H1 (cell line): Measurements from ENCODE around the gene BLOC1S1. TPM values are rescaled to one million over a fixed set of nuclear protein-coding genes. Genes with fewer than 3 reads are reported as not detected.

ENCODE experiments used
- BCL11A ChIP-seq, 2 experiments: IDR thresholded peaks; one replicate each; pipeline ENCODE4 v1.6.1; 2011; ENCODE audit warnings: low read depth in 2 of 2, low read length in 2 of 2, mild to moderate bottlenecking in 2 of 2
- EP300 ChIP-seq, 2 experiments: IDR thresholded peaks; 1 replicate in 1 of 2; 2 replicates in 1 of 2; pipeline ENCODE4 v1.6.1; 2011 to 2012; ENCODE audit warnings: low read depth in 2 of 2, low read length in 2 of 2, mild to moderate bottlenecking in 2 of 2, borderline replicate concordance in 1 of 2, inconsistent platforms in 1 of 2, moderate library complexity in 1 of 2
- GABPA ChIP-seq: IDR thresholded peaks from 2 replicates; pipeline ENCODE4 v1.6.1; 2011; ENCODE audit warnings: mild to moderate bottlenecking, low read length, moderate library complexity, borderline replicate concordance; ENCODE audit not compliant: insufficient read depth
- KDM1A ChIP-seq: fragments of 200-600, 300-600 bp; sonication (generic); IDR thresholded peaks from 2 replicates; pipeline ENCODE4 v1.7.1; 2016; ENCODE audit warnings: mild to moderate bottlenecking, low read length, borderline replicate concordance
- POLR2AphosphoS5 ChIP-seq: IDR thresholded peaks from 2 replicates; pipeline ENCODE4 v1.6.1; 2011; ENCODE audit warnings: low read depth, low read length
- RFX5 ChIP-seq: IDR thresholded peaks from 2 replicates; pipeline ENCODE4 v1.6.1; 2011; ENCODE audit warnings: low read depth, low read length, improper control_type of control experiment, borderline replicate concordance
- SP4 ChIP-seq: IDR thresholded peaks from 2 replicates; pipeline ENCODE4 v1.6.1; 2012; ENCODE audit warnings: low read length, inconsistent platforms
- TAF1 ChIP-seq: IDR thresholded peaks from 2 replicates; pipeline ENCODE4 v1.6.1; 2011; ENCODE audit warnings: mild to moderate bottlenecking, low read depth, low read length
- TAF7 ChIP-seq: optimal IDR thresholded peaks from 2 replicates; pipeline ENCODE3; 2011; ENCODE audit warnings: low read depth, mild to moderate bottlenecking, inconsistent platforms, low read length, moderate library complexity, borderline replicate concordance
- TBP ChIP-seq: IDR thresholded peaks from 2 replicates; pipeline ENCODE4 v1.6.1; 2011; ENCODE audit warnings: low read depth, low read length, improper control_type of control experiment
- polyA plus RNA-seq, 7 experiments: library from polyadenylated mRNA; depleted of rRNA in 3 of 7; stranded (reverse) in 5 of 7; unstranded in 2 of 7; fragments of >200 nt in 5 of 7; fragments of 200-250 nt in 2 of 7; gene quantifications; 1 replicate in 5 of 7; 2 replicates in 1 of 7; 4 replicates in 1 of 7; pipeline versions ENCODE4 v1.2.1 to v1.2.3, GENCODE V29; 2011 to 2013; ENCODE audit warnings: missing spikeins in 2 of 7, mixed read lengths in 2 of 7
- total RNA-seq: library from RNA; stranded (reverse); fragmentation: NEBNext Ultra II Directional; extraction: Animal tissue kit (Norgen Biotek cat#: 25700); gene quantifications from 2 replicates; pipeline ENCODE4 v1.2.1, GENCODE V29; 2021
- TF ChIP-seq, protein P1 (sequence below): fragments of 300-600 bp; sonication (generic); IDR thresholded peaks from 2 replicates; pipeline ENCODE4 v1.7.1; 2012; ENCODE audit warnings: low read length, moderate library complexity, mild to moderate bottlenecking, inconsistent platforms; ENCODE audit not compliant: insufficient replicate concordance

BLOC1S1 gene
- total and polyA plus RNA-seq, 2 of the 8 experiments (the other 6 are each of a cell fraction or from before 2014, with no cell fraction given), result 91.1 to 185 TPM

DNA sequence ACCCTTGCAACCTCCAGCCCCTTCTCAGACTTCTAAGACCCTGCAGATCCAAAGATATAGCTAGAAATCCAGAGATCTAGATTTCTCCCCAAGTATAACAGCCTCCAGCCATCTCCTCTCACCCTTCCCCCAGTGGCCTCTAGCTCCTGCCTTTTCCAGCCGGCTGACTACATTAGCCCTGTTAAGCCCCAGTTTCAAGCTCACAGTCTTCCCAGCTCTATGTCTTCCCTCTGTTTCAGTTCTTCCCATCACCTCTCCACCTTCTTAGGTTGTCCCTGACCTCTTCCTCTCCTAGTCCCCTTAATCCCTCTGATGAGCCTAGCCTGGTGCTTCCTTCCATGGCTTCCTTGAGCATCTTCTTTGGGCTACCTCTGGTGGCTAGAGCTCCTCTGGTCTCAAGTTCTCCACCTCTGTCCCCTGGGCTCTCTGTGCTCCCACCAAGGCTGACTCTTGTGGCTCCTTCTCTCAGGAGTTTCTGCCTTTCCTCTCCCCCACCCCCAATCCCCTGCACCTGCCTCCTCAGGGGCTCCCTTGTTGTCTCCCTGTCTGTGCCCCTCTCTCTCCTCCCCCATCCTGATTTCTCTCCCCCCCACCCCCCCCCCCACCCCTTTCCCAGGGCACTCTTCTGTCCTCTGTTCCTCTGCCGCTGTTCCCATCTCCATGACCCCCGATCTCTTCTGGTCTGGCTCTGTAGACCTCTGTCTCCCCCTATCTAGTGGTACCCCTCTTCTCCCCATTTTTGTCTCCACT lies 26.3 kb downstream of the BLOC1S1 start (continued):
- TF ChIP-seq, protein P1, sequence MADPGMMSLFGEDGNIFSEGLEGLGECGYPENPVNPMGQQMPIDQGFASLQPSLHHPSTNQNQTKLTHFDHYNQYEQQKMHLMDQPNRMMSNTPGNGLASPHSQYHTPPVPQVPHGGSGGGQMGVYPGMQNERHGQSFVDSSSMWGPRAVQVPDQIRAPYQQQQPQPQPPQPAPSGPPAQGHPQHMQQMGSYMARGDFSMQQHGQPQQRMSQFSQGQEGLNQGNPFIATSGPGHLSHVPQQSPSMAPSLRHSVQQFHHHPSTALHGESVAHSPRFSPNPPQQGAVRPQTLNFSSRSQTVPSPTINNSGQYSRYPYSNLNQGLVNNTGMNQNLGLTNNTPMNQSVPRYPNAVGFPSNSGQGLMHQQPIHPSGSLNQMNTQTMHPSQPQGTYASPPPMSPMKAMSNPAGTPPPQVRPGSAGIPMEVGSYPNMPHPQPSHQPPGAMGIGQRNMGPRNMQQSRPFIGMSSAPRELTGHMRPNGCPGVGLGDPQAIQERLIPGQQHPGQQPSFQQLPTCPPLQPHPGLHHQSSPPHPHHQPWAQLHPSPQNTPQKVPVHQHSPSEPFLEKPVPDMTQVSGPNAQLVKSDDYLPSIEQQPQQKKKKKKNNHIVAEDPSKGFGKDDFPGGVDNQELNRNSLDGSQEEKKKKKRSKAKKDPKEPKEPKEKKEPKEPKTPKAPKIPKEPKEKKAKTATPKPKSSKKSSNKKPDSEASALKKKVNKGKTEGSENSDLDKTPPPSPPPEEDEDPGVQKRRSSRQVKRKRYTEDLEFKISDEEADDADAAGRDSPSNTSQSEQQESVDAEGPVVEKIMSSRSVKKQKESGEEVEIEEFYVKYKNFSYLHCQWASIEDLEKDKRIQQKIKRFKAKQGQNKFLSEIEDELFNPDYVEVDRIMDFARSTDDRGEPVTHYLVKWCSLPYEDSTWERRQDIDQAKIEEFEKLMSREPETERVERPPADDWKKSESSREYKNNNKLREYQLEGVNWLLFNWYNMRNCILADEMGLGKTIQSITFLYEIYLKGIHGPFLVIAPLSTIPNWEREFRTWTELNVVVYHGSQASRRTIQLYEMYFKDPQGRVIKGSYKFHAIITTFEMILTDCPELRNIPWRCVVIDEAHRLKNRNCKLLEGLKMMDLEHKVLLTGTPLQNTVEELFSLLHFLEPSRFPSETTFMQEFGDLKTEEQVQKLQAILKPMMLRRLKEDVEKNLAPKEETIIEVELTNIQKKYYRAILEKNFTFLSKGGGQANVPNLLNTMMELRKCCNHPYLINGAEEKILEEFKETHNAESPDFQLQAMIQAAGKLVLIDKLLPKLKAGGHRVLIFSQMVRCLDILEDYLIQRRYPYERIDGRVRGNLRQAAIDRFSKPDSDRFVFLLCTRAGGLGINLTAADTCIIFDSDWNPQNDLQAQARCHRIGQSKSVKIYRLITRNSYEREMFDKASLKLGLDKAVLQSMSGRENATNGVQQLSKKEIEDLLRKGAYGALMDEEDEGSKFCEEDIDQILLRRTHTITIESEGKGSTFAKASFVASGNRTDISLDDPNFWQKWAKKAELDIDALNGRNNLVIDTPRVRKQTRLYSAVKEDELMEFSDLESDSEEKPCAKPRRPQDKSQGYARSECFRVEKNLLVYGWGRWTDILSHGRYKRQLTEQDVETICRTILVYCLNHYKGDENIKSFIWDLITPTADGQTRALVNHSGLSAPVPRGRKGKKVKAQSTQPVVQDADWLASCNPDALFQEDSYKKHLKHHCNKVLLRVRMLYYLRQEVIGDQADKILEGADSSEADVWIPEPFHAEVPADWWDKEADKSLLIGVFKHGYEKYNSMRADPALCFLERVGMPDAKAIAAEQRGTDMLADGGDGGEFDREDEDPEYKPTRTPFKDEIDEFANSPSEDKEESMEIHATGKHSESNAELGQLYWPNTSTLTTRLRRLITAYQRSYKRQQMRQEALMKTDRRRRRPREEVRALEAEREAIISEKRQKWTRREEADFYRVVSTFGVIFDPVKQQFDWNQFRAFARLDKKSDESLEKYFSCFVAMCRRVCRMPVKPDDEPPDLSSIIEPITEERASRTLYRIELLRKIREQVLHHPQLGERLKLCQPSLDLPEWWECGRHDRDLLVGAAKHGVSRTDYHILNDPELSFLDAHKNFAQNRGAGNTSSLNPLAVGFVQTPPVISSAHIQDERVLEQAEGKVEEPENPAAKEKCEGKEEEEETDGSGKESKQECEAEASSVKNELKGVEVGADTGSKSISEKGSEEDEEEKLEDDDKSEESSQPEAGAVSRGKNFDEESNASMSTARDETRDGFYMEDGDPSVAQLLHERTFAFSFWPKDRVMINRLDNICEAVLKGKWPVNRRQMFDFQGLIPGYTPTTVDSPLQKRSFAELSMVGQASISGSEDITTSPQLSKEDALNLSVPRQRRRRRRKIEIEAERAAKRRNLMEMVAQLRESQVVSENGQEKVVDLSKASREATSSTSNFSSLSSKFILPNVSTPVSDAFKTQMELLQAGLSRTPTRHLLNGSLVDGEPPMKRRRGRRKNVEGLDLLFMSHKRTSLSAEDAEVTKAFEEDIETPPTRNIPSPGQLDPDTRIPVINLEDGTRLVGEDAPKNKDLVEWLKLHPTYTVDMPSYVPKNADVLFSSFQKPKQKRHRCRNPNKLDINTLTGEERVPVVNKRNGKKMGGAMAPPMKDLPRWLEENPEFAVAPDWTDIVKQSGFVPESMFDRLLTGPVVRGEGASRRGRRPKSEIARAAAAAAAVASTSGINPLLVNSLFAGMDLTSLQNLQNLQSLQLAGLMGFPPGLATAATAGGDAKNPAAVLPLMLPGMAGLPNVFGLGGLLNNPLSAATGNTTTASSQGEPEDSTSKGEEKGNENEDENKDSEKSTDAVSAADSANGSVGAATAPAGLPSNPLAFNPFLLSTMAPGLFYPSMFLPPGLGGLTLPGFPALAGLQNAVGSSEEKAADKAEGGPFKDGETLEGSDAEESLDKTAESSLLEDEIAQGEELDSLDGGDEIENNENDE, result no peak
- no peak for TF ChIP-seq SP4
- TF ChIP-seq RFX5, result no peak
- TF ChIP-seq TAF7, result no peak
- TF ChIP-seq EP300 (IDR thresholded peaks at IDR 0.05; ENCODE audit: borderline replicate concordance in 1 of 2, low read depth in 2 of 2, low read length in 2 of 2), result no peak
- TF ChIP-seq BCL11A (IDR thresholded peaks at IDR 0.05; ENCODE audit: low read depth in 2 of 2, low read length in 2 of 2), result no peak
- TF ChIP-seq TAF1, result no peak
- no peak for TF ChIP-seq TBP
- no peak for TF ChIP-seq POLR2AphosphoS5
- TF ChIP-seq KDM1A, result no peak
- no peak for TF ChIP-seq GABPA
